T-helper 17 cell (primary cell): ENCODE measurements around the gene FLNA. TPM values are rescaled to one million over a fixed set of nuclear protein-coding genes. Genes with fewer than 3 reads are reported as not detected.

Experiments used
- ATAC-seq: fragments of 150-1000 bp; cut with Tn5 transposase; 2 replicates; pipeline ENCODE4 v1.10.0; 2021; ENCODE audit warnings: mild to moderate bottlenecking, moderate library complexity
- DNase-seq, 3 donors: peaks; one replicate each; pipeline versions ENCODE4 v3.0.0 to v3.0.0-alpha.2; 2020 to 2021
- H3K9me3 ChIP-seq: one replicate; pipeline ENCODE4 v1.7.0; 2013; ENCODE audit warnings: low read length, mild to moderate bottlenecking; ENCODE audit not compliant: control insufficient read depth, poor library complexity, severe bottlenecking
- H3K27ac Mint-ChIP-seq: one replicate; pipeline ENCODE4 v1.8.0; 2022; ENCODE audit warnings: mild to moderate bottlenecking, moderate library complexity, mixed read lengths
- H3K27me3 Mint-ChIP-seq: one replicate; pipeline ENCODE4 v1.8.0; 2022; ENCODE audit warnings: mixed read lengths
- H3K36me3 Mint-ChIP-seq: one replicate; pipeline ENCODE4 v1.8.0; 2022; ENCODE audit warnings: low read depth, mixed read lengths
- H3K4me1 Mint-ChIP-seq: one replicate; pipeline ENCODE4 v1.8.0; 2022; ENCODE audit warnings: mild to moderate bottlenecking, mixed read lengths
- H3K4me3 Mint-ChIP-seq: one replicate; pipeline ENCODE4 v1.8.0; 2022; ENCODE audit warnings: mild to moderate bottlenecking, moderate library complexity, mixed read lengths
- total RNA-seq, 4 donors: library from RNA in 2 of 4; stranded (reverse) in 2 of 4; gene quantifications; one replicate each; pipeline ENCODE4 v1.2.3 and lab custom pipeline; 2022 to 2026

FLNA gene
- total RNA-seq, 2 donors from 2014 or later = 1,780 to 2,536 TPM

GRCh38 chrX:154355776-154356140 lies 18.7 kb downstream of the FLNA start:
- H3K4me3 Mint-ChIP-seq = no peak overlapping the region
- no peaks in the 10 kb centered on the region for H3K9me3 ChIP-seq
- DNase-seq = no peak
- H3K4me1 Mint-ChIP-seq = peaks cover 22% of the 10 kb centered on the region
- no peaks in the 10 kb centered on the region for H3K27me3 Mint-ChIP-seq
- ATAC-seq = no peak
- H3K36me3 Mint-ChIP-seq = no peaks in the 10 kb centered on the region
- peak overlapping the region; percentile 3 for H3K27ac Mint-ChIP-seq

GRCh38 chrX:154355094-154355775 lies 19.2 kb downstream of the FLNA start:
- H3K9me3 ChIP-seq = no peaks in the 10 kb centered on the region
- DNase-seq (peak in 1 of 3 donors; percentile 6), ATAC-seq (no peak)
- no peaks in the 10 kb centered on the region for H3K27me3 Mint-ChIP-seq
- no peak overlapping the region for H3K4me3 Mint-ChIP-seq
- peak overlapping the region; percentile 3 for H3K27ac Mint-ChIP-seq
- no peaks in the 10 kb centered on the region for H3K36me3 Mint-ChIP-seq
- H3K4me1 Mint-ChIP-seq = peaks cover 22% of the 10 kb centered on the region

GRCh38 chrX:154354516-154354915 lies 19.9 kb downstream of the FLNA start:
- H3K9me3 ChIP-seq = no peaks in the 10 kb centered on the region
- peak overlapping the region; percentile 45 for H3K4me3 Mint-ChIP-seq
- H3K36me3 Mint-ChIP-seq = no peaks in the 10 kb centered on the region
- H3K27me3 Mint-ChIP-seq = no peaks in the 10 kb centered on the region
- DNase-seq = no peak
- H3K4me1 Mint-ChIP-seq = peaks cover 20% of the 10 kb centered on the region
- H3K27ac Mint-ChIP-seq = peak overlapping the region; percentile 54
- no peak for ATAC-seq

- no peaks in the 10 kb centered on the region for H3K36me3 Mint-ChIP-seq
- H3K4me3 Mint-ChIP-seq = peak overlapping the region; percentile 45
- peaks cover 20% of the 10 kb centered on the region for H3K4me1 Mint-ChIP-seq
- peak overlapping the region; percentile 54 for H3K27ac Mint-ChIP-seq
- H3K9me3 ChIP-seq = no peaks in the 10 kb centered on the region
- DNase-seq (peak in 1 of 3 donors; percentile 4), ATAC-seq (no peak)
- H3K27me3 Mint-ChIP-seq = no peaks in the 10 kb centered on the region
These were observed 20.4 kb downstream of the FLNA start for GRCh38 chrX:154354013-154354412.

- H3K27me3 Mint-ChIP-seq = no peaks in the 10 kb centered on the region
- H3K4me1 Mint-ChIP-seq = peaks cover 17% of the 10 kb centered on the region
- DNase-seq (no peak), ATAC-seq (no peak)
- no peaks in the 10 kb centered on the region for H3K36me3 Mint-ChIP-seq
- H3K9me3 ChIP-seq = no peaks in the 10 kb centered on the region
- H3K4me3 Mint-ChIP-seq = no peak overlapping the region
- H3K27ac Mint-ChIP-seq = peak overlapping the region; percentile 54
These were observed 21.1 kb downstream of the FLNA start for GRCh38 chrX:154353172-154353843.

- Mint-ChIP-seq H3K36me3 (no peaks in the 10 kb centered on the region), H3K27me3 (no peaks in the 10 kb centered on the region), H3K4me3 (peak overlapping the region; percentile 68), H3K4me1 (peaks cover 22% of the 10 kb centered on the region), H3K27ac (peak overlapping the region; percentile 78)
- DNase-seq = no peak
- no peaks in the 10 kb centered on the region for H3K9me3 ChIP-seq
- no peak for ATAC-seq
These were observed 22.0 kb downstream of the FLNA start for GRCh38 chrX:154352466-154352865.

GRCh38 chrX:154352012-154352401 lies 22.4 kb downstream of the FLNA start:
- peak overlapping the region; percentile 78 for H3K27ac Mint-ChIP-seq
- H3K4me3 Mint-ChIP-seq = peak overlapping the region; percentile 68
- peak; percentile 4 for ATAC-seq
- peaks cover 25% of the 10 kb centered on the region for H3K4me1 Mint-ChIP-seq
- no peaks in the 10 kb centered on the region for H3K36me3 Mint-ChIP-seq
- DNase-seq = peak in 1 of 3 donors; percentile 10
- H3K9me3 ChIP-seq = no peaks in the 10 kb centered on the region
- no peaks in the 10 kb centered on the region for H3K27me3 Mint-ChIP-seq

GRCh38 chrX:154351183-154352011 lies 23.0 kb downstream of the FLNA start:
- peak overlapping the region; percentile 68 for H3K4me3 Mint-ChIP-seq

GRCh38 chrX:154350429-154351182 lies 23.8 kb downstream of the FLNA start:
- no peaks in the 10 kb centered on the region for H3K9me3 ChIP-seq
- Mint-ChIP-seq H3K4me1 (peaks cover 21% of the 10 kb centered on the region), H3K36me3 (no peaks in the 10 kb centered on the region), H3K27ac (peak overlapping the region; percentile 84), H3K4me3 (peak overlapping the region; percentile 68), H3K27me3 (no peaks in the 10 kb centered on the region)
- DNase-seq (peak in 1 of 3 donors; percentile 1), ATAC-seq (no peak)

More at GRCh38 chrX:154351183-154352011, 23.0 kb downstream of the FLNA start:
- ATAC-seq (peak; percentile 45), DNase-seq (peak; percentile 11 to 32 (median 16))
- no peaks in the 10 kb centered on the region for H3K36me3 Mint-ChIP-seq
- no peaks in the 10 kb centered on the region for H3K9me3 ChIP-seq
- peak overlapping the region; percentile 78 for H3K27ac Mint-ChIP-seq
- no peaks in the 10 kb centered on the region for H3K27me3 Mint-ChIP-seq
- peaks cover 25% of the 10 kb centered on the region for H3K4me1 Mint-ChIP-seq

GRCh38 chrX:154349979-154350378 lies 24.5 kb downstream of the FLNA start:
- DNase-seq (peak in 1 of 3 donors; percentile 5), ATAC-seq (no peak)
- H3K27me3 Mint-ChIP-seq = no peaks in the 10 kb centered on the region
- peak overlapping the region; percentile 84 for H3K27ac Mint-ChIP-seq
- H3K4me3 Mint-ChIP-seq = peak overlapping the region; percentile 5
- H3K4me1 Mint-ChIP-seq = peaks cover 21% of the 10 kb centered on the region
- H3K9me3 ChIP-seq = no peaks in the 10 kb centered on the region
- H3K36me3 Mint-ChIP-seq = no peaks in the 10 kb centered on the region

GRCh38 chrX:154349359-154349935 lies 25.0 kb downstream of the FLNA start:
- H3K4me1 Mint-ChIP-seq = peaks cover 21% of the 10 kb centered on the region
- no peaks in the 10 kb centered on the region for H3K36me3 Mint-ChIP-seq
- H3K27ac Mint-ChIP-seq = peak overlapping the region; percentile 84
- no peaks in the 10 kb centered on the region for H3K27me3 Mint-ChIP-seq
- peak overlapping the region; percentile 15 for H3K4me3 Mint-ChIP-seq
- DNase-seq (no peak), ATAC-seq (no peak)
- no peaks in the 10 kb centered on the region for H3K9me3 ChIP-seq

- Mint-ChIP-seq H3K4me1 (peaks cover 21% of the 10 kb centered on the region), H3K27ac (peak overlapping the region; percentile 97), H3K36me3 (no peaks in the 10 kb centered on the region), H3K27me3 (no peaks in the 10 kb centered on the region), H3K4me3 (peak overlapping the region; percentile 50)
- ATAC-seq = no peak
- no peaks in the 10 kb centered on the region for H3K9me3 ChIP-seq
- DNase-seq = no peak
These were observed 25.6 kb downstream of the FLNA start for GRCh38 chrX:154348646-154349358.
